Measurements from ENCODE around the gene ARHGAP26. TPM values are rescaled to one million over a fixed set of nuclear protein-coding genes. Genes with fewer than 3 reads are reported as not detected.

ARHGAP26 gene
- total RNA-seq, 4 donors from 2014 or later = 61.0 to 76.7 (median 61.2) TPM

DNA sequence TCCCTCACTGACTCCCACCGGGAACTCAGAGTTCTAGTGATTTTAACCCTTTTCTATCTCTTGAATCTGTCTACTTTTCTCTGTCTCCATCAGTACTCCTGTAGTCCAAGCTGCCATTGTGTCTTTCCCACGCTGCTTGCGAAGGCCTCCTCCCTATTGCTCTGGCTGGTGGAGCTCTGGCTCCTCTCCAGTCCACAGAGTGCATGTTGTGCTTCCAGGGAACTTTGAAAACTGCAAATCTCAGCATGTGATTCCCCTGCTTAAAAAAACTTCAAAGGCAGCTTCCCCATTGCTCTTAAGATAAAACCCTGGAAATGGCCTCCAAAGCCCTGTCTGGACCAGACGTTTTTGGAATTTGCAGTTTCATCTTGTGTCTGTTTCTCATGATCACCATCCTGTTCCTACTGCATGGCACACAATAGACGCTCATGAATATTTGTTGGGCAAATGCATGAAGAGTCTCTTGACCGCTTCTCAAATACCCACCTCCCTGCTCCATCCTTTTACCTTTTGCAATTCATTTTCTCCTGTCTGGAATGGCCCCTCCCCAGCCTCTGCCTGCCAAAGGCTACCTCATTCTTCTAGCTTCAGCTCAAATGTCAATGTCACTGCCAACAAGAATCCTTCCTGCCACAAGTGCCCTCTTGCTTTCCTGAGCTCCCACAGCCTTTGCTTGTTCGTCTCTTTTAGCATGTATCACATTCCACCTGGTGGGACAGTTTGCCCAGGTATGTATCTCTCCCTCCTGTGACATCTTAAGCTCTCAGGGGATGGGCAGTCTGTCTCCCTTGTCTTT lies 293.2 kb downstream of the ARHGAP26 start:
- intact Hi-C loops (cut with DNase I; ENCODE audit: low total_unique reads) (no loop called here), in situ Hi-C loops (cut with MboI; ENCODE audit: low pct_ligation_motif_present in 1 of 4, low pct_unique_long_range_greater_than_20kb in 1 of 4, low sequenced_read_pairs in 3 of 4) (no loop called here)
- TF ChIP-seq EP300 (IDR thresholded peaks at IDR 0.05; ENCODE audit: low read depth) = no peak
- no peak for TF ChIP-seq POLR2A (IDR thresholded peaks at IDR 0.05)
- TF ChIP-seq POLR2AphosphoS5 (IDR thresholded peaks at IDR 0.05) = no peak
- TF ChIP-seq, protein P1, sequence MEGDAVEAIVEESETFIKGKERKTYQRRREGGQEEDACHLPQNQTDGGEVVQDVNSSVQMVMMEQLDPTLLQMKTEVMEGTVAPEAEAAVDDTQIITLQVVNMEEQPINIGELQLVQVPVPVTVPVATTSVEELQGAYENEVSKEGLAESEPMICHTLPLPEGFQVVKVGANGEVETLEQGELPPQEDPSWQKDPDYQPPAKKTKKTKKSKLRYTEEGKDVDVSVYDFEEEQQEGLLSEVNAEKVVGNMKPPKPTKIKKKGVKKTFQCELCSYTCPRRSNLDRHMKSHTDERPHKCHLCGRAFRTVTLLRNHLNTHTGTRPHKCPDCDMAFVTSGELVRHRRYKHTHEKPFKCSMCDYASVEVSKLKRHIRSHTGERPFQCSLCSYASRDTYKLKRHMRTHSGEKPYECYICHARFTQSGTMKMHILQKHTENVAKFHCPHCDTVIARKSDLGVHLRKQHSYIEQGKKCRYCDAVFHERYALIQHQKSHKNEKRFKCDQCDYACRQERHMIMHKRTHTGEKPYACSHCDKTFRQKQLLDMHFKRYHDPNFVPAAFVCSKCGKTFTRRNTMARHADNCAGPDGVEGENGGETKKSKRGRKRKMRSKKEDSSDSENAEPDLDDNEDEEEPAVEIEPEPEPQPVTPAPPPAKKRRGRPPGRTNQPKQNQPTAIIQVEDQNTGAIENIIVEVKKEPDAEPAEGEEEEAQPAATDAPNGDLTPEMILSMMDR (IDR thresholded peaks at IDR 0.05) = no peak

DNA sequence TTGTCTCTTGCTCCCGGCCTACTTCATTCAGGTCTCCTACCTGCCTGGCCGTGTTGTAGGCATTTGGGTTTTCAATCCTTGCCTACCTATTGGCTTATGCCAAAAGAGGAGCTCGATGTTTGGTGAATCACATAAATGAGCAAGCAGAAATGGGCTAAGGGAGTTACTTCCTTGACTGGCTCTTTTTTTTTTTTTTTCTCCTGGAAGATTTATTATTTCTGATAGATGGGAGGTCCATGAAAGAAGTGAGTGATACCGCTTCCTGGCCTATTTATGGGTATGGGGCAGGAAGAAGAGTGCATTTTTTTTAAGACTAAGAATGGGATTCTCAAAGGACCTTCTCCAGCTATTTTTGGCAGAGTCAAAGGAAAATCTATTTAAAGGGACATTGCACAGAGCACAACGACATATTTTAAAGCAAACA lies 294.1 kb downstream of the ARHGAP26 start:
- intact Hi-C loops (cut with DNase I; ENCODE audit: low total_unique reads) = no loop called here
- TF ChIP-seq, protein P1 (IDR thresholded peaks at IDR 0.05) = no peak
- TF ChIP-seq POLR2AphosphoS5 (IDR thresholded peaks at IDR 0.05) (no peak), EP300 (IDR thresholded peaks at IDR 0.05; ENCODE audit: low read depth) (no peak), POLR2A (IDR thresholded peaks at IDR 0.05) (no peak)
- DNase-seq = no peak
- in situ Hi-C loops (cut with MboI; ENCODE audit: low pct_ligation_motif_present in 1 of 4, low pct_unique_long_range_greater_than_20kb in 1 of 4, low sequenced_read_pairs in 3 of 4) = no loop called here
- H3K27ac ChIP-seq = peak overlapping the region; percentile 52 to 59 (median 56)
- H3K9me3 ChIP-seq = no peaks in the 10 kb centered on the region
- H3K36me3 ChIP-seq = no peaks in the 10 kb centered on the region
- H3K4me3 ChIP-seq = no peak overlapping the region
- H3K27me3 ChIP-seq = no peaks in the 10 kb centered on the region
- WGBS, 2 donors (ENCODE audit: low coverage in 1 of 2) = 41 to 62% methylated on average over 2 to 5 of the region's 5 CpGs
- H3K4me1 ChIP-seq = peaks cover 6 to 61% (median 19%) of the 10 kb centered on the region in 4 donors

More for the DNA sequence above, 293.2 kb downstream of the ARHGAP26 start:
- Histone ChIP-seq H3K27ac (peak overlapping the region in 3 of 4 donors; percentile 18 to 57 (median 52)), H3K36me3 (no peaks in the 10 kb centered on the region), H3K4me1 (peaks cover 6 to 64% (median 19%) of the 10 kb centered on the region in 4 donors), H3K9me3 (no peaks in the 10 kb centered on the region), H3K4me3 (no peak overlapping the region), H3K27me3 (no peaks in the 10 kb centered on the region)
- DNase-seq = no peak
- 78 to 81% methylated on average over 4 to 7 of the region's 7 CpGs for WGBS, 2 donors (ENCODE audit: low coverage in 1 of 2)

DNA sequence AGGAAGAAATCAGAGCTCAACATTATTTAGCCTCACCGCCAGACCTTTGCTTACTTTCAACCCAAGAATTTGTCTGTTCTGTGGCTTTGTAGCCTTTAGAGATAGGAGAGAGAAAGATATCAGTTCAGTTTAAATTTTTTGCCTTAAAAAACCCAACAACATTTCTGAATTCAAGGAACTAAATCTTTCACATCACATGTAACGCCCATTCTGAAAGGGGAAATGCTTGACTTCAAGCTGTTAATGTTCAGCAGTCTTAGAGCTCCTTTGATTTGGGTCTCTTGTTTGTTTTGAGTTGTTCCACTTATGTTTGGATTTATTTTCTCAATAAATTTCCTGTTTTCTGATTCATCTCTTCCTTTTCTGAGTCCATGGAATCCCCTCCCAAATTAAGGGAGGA lies 294.5 kb downstream of the ARHGAP26 start:
- WGBS, 2 donors (ENCODE audit: low coverage in 1 of 2) = 62 to 63% methylated on average over 2 of the region's 2 CpGs
- TF ChIP-seq, protein P1 (IDR thresholded peaks at IDR 0.05) = no peak
- TF ChIP-seq EP300 (IDR thresholded peaks at IDR 0.05; ENCODE audit: low read depth) (no peak), POLR2AphosphoS5 (IDR thresholded peaks at IDR 0.05) (no peak)

DNA sequence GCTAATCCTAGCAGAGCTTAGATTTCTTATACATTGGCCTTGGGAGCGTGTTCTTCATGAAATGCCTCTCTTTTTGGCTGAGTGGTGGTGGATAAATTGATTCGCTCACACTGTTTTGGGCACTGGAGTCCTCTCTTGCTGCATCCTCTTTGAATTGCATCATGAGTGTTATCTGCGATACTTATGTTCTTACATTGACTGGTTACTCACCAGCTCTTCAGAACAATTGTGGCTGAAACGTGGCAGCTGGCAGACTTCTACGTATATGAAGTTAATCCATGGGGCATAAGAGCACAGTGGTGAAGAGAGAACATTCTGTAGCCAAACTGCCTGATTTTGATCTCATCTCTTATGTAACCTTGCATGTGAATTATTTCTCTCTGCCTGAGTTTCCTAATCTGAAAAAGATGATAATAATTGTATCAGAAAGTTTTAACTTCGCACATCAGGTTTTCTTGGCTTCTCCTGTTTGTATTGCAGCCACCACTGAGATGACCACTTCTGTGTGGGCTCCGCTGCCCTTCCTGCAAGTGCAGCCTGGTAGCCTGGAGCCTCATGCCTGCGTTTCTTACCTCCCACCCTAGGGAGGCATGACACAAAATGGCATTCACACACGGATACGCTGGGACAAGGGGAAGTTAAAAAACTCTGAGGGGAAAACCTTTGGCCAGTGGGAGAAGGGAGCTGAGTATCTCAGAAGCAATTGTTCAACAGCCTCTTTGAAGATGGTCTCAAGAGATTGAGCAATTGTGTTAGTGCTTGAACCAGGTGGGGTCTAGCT lies 295.2 kb downstream of the ARHGAP26 start:
- DNase-seq = no peak
- no peaks in the 10 kb centered on the region for H3K27me3 ChIP-seq
- H3K4me1 ChIP-seq = peaks cover 6 to 51% (median 17%) of the 10 kb centered on the region in 4 donors
- H3K9me3 ChIP-seq = no peaks in the 10 kb centered on the region
- no peaks in the 10 kb centered on the region for H3K36me3 ChIP-seq
- H3K27ac ChIP-seq = peak overlapping the region; percentile 52 to 59 (median 56)
- intact Hi-C loops (cut with DNase I; ENCODE audit: low total_unique reads) (no loop called here), in situ Hi-C loops (cut with MboI; ENCODE audit: low pct_ligation_motif_present in 1 of 4, low pct_unique_long_range_greater_than_20kb in 1 of 4, low sequenced_read_pairs in 3 of 4) (no loop called here)
- TF ChIP-seq POLR2A (IDR thresholded peaks at IDR 0.05) (no peak), POLR2AphosphoS5 (IDR thresholded peaks at IDR 0.05) (no peak), EP300 (IDR thresholded peaks at IDR 0.05; ENCODE audit: low read depth) (no peak)
- TF ChIP-seq, protein P1 (IDR thresholded peaks at IDR 0.05) = no peak
- no peak overlapping the region for H3K4me3 ChIP-seq
- 81 to 89% methylated on average over 3 to 10 of the region's 10 CpGs for WGBS, 2 donors (ENCODE audit: low coverage in 1 of 2)

More for the DNA sequence above, 294.5 kb downstream of the ARHGAP26 start:
- Histone ChIP-seq H3K4me1 (peaks cover 6 to 56% (median 19%) of the 10 kb centered on the region in 4 donors), H3K27me3 (no peaks in the 10 kb centered on the region), H3K9me3 (no peaks in the 10 kb centered on the region), H3K36me3 (no peaks in the 10 kb centered on the region), H3K27ac (peak overlapping the region; percentile 52 to 59 (median 56)), H3K4me3 (no peak overlapping the region)
- in situ Hi-C loops (cut with MboI; ENCODE audit: low pct_ligation_motif_present in 1 of 4, low pct_unique_long_range_greater_than_20kb in 1 of 4, low sequenced_read_pairs in 3 of 4) (no loop called here), intact Hi-C loops (cut with DNase I; ENCODE audit: low total_unique reads) (no loop called here)
- DNase-seq = no peak
